Tibial nerve (tissue), 3 donors: ENCODE data around the gene CARS2.
A peak's percentile ranks its signal among the peaks of the same experiment; 100 is the strongest.

Experiments
- POLR2A ChIP-seq, 2 donors: fragments of 450-650 bp; IDR thresholded peaks; one replicate each; pipeline ENCODE4 v1.6.1; 2017; ENCODE audit warnings: antibody characterized with exemption in 2 of 2, mild to moderate bottlenecking in 2 of 2, moderate library complexity in 2 of 2
- TF ChIP-seq, protein P1 (sequence below), 5 experiments: fragments of 200-600 bp in 3 of 5; fragments of 450-650 bp in 2 of 5; sonication (generic) in 3 of 5; IDR thresholded peaks; one replicate each; pipeline ENCODE4 v1.5.1; 2016 to 2019; ENCODE audit warnings: antibody characterized with exemption in 5 of 5, mild to moderate bottlenecking in 3 of 5, moderate library complexity in 2 of 5

DNA sequence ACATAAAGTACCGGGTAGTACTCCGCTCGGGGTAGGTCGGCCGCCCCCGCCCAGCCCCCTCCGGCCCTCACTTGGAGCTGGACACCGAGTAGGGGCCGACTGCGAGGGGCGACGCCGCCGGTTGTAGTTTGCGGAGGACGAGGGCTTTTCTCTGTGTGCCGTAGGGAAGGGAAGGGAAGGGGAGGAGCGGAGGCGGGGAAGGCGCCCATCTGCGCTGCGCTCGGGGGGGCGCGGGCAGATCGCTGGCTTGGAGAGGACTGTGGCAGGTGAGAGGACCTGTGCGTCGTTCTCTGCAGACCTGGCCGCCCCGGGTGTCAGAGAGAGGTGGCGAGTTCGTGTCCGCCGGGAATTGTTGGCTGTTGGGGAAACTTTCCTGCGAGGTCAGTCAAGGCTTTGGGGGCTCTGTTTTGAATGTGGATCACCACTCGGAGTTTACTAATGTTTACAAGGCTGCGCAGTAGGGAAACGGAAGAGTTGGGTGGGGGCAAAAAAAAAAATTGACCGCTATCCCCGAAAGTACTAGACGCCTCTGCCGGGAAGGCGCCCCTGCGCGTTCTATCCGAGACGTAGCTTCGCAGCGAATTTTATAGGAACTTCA, 9.0 kb upstream of the CARS2 start:
- TF ChIP-seq, protein P1, sequence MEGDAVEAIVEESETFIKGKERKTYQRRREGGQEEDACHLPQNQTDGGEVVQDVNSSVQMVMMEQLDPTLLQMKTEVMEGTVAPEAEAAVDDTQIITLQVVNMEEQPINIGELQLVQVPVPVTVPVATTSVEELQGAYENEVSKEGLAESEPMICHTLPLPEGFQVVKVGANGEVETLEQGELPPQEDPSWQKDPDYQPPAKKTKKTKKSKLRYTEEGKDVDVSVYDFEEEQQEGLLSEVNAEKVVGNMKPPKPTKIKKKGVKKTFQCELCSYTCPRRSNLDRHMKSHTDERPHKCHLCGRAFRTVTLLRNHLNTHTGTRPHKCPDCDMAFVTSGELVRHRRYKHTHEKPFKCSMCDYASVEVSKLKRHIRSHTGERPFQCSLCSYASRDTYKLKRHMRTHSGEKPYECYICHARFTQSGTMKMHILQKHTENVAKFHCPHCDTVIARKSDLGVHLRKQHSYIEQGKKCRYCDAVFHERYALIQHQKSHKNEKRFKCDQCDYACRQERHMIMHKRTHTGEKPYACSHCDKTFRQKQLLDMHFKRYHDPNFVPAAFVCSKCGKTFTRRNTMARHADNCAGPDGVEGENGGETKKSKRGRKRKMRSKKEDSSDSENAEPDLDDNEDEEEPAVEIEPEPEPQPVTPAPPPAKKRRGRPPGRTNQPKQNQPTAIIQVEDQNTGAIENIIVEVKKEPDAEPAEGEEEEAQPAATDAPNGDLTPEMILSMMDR (IDR thresholded peaks at IDR 0.05), result peak in 3 of 5 experiments; percentile 21 to 54 (median 23)
- TF ChIP-seq POLR2A (IDR thresholded peaks at IDR 0.05), result peak; percentile 100
